Stimulated activated naive CD4-positive, alpha-beta T cell treated with Interleukin-2 at 50 U/mL for 16 hours (primary cell): Measurements from ENCODE around the gene WHAMM.
"Not testable (repeated sequence)": the region's sequence is repeated elsewhere in the genome, so short reads cannot be mapped to it uniquely, and the experiment has no call there.

Experiments used
- DNase-seq: peaks from one replicate; lab custom pipeline; 2025; lab: John Stamatoyannopoulos, UW

WHAMM gene

GRCh38 chr15:82865981-82866380 is 56.6 kb downstream of the WHAMM start:
- not testable (repeated sequence) for DNase-seq

GRCh38 chr15:82870727-82871320 is 61.4 kb downstream of the WHAMM start:
- no peak for DNase-seq

DNA sequence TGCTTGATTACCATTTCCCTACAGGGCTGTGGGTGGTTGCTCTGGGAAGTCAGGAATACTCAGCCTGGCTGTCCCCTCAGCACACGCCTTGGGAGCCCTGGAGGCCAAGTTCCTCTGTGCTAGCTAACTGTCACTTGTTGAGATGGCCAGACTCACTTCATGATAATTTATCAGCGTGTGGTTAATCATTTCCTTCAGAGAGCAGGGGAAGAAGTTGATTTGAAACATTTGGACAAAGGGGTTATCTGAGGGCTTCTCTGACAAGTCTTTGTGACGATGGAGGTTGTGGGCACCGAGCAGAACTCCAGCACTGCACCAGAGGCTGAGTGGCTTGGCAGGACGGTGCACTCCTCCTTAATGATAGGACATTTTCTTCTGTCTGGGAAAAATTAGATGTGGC is 61.9 kb downstream of the WHAMM start:
- no peak for DNase-seq

DNA sequence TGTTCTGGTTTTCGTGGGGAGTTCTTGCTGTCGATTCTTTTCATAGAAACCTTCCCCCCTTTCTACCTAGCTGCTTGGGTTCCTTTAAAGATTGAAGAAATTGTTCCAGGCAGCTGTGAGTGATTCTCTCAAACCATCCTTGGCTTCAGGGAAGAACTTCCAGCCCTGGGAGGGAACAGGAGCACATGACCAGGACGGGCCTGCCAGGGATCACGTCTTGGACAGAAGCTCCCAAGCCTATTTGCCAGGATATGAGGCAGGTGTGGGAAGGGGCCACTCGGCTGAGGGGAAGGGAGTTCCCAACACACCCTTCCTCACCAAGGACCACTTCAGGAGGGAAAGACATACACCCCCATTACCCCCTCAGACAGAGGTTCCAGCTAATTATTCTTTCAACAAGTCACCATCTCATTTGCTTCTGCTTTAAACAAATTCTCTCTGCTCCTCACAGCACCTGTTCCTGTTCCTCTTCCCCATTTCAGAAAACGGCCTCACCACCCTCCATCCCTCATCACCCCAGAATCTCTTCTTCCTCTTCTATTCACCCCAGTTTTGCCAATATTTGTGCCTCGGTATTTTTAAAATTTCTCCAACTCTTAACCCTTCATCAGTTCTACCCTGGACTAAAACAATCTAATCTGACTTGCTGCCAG is 62.5 kb downstream of the WHAMM start:
- DNase-seq, result no peak

DNA sequence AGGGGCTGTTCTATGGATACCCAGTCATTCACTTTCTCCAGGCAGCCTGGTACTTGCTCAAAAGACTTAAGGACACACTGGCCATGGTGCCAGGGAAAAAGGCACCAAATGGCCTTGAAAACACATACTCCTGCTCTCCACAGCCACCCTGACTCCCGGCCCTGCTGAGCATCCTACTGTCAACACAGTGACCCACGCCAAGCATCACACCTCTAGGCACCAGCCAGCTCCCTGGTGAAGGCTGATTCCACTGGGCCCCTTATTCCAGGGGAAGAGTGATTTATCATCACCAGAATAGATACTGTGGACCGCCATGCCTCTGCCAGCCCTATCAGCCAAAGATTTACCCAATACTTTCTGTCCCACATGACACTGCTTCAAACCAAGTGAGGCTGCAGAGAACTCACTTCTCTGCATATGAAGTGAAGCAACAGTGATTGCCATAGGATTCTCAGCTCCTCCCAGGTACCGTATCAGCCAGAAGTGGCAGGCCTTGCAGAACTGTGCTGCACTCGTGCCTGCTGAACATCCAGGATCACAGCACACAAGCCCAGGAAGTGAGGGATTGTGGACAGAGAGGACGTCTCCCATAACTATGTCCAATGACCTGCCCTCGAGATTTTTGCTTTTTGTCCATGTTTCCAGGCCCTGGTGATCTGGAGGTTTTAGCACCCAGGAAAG is 63.7 kb downstream of the WHAMM start:
- no peak for DNase-seq

- DNase-seq, result no peak
Observed at GRCh38 chr15:82874267-82874666, 64.8 kb downstream of the WHAMM start.

- DNase-seq, result no peak
Observed at GRCh38 chr15:82874961-82875360, 65.5 kb downstream of the WHAMM start.

GRCh38 chr15:82875411-82876003 is 66.1 kb downstream of the WHAMM start:
- no peak for DNase-seq

- no peak for DNase-seq
Observed at GRCh38 chr15:82877825-82878224, 68.4 kb downstream of the WHAMM start.

DNA sequence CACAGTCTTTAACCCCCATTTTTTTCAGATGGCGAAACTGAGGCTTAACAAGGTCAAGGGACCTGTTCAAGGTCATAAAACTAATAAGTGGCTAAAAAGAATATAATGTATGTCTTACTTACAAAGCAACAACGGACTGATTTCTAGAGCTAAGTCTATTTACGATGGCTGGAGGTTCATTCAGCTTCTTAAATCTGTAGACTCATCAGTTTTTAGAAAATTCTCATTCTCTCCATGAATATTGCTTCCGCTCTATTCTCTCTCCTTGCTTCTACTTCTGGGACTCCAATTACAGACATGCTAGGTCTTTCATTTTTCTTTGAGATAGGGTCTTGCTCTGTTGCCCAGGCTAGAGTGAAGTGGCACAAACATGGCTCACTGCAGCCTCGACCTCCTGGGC is 68.9 kb downstream of the WHAMM start:
- DNase-seq, result no peak

GRCh38 chr15:82880704-82881103 is 71.3 kb downstream of the WHAMM start:
- no peak for DNase-seq

GRCh38 chr15:82881747-82882146 is 72.3 kb downstream of the WHAMM start:
- DNase-seq, result no peak

DNA sequence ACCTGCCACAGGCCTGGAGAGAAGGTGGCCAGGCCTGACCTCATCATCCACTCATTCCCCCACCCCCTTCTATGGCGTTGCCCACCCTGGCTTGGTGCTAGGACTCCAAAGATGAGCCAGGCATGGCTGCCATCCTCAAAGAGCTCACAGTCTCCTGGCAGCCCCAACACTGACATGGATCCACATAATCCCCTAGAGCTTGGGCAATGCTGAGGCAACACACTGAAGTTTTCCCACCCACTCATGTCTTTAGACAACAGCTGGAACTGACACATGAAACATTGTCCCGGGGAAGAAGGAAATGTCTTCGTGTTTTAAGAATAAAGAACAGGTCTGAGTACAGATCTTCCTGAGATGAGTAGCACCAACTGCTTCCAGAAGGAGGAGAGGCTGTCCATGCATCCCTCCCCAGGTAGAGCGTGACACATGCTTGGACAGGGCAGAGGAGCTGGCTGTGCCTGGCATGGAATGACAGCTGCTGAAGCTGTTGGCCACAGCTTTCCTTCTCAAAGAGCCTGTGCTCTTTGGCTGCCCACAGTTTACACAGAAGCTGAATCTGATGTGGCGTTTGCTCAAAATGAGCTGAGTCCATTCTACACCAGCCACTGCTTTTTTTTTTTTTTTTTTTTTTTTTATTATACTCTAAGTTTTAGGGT is 73.0 kb downstream of the WHAMM start:
- DNase-seq, result no peak
